ENCODE results near the gene POLR3H. TPM values are rescaled to one million over a fixed set of nuclear protein-coding genes. Genes with fewer than 3 reads are reported as not detected.

Gene POLR3H
- total RNA-seq, 1 donor from 2014 or later, result 39.0 TPM

- no peak for ATAC-seq
- no peaks in the 10 kb centered on the region for H3K27me3 ChIP-seq (ENCODE audit: low read depth)
- intact Hi-C loops (cut with DNase I), result no loop called here
- H3K9me3 ChIP-seq, result no peaks in the 10 kb centered on the region
- peaks cover 22% of the 10 kb centered on the region for H3K4me1 ChIP-seq
- TF ChIP-seq CTCF (IDR thresholded peaks at IDR 0.05), result no peak
- H3K36me3 ChIP-seq, result peaks cover 54% of the 10 kb centered on the region
- DNase-seq, result no peak
- no peak overlapping the region for H3K27ac ChIP-seq
- H3K4me3 ChIP-seq, result no peak overlapping the region
Measured at GRCh38 chr22:41584881-41585280, 40.6 kb upstream of the POLR3H start.

- H3K27ac ChIP-seq, result no peak overlapping the region
- no peaks in the 10 kb centered on the region for H3K27me3 ChIP-seq (ENCODE audit: low read depth)
- no peak for TF ChIP-seq CTCF (IDR thresholded peaks at IDR 0.05)
- intact Hi-C loops (cut with DNase I), result no loop called here
- peaks cover 76% of the 10 kb centered on the region for H3K36me3 ChIP-seq
- H3K4me1 ChIP-seq, result peaks cover 7% of the 10 kb centered on the region
- no peak for DNase-seq
- no peak for ATAC-seq
- H3K9me3 ChIP-seq, result no peaks in the 10 kb centered on the region
- no peak overlapping the region for H3K4me3 ChIP-seq
Measured at GRCh38 chr22:41582694-41583093, 38.4 kb upstream of the POLR3H start.

- TF ChIP-seq CTCF (IDR thresholded peaks at IDR 0.05), result no peak
- H3K36me3 ChIP-seq, result peaks cover 97% of the 10 kb centered on the region
- no peak overlapping the region for H3K4me3 ChIP-seq
- DNase-seq (no peak), ATAC-seq (no peak)
- H3K27ac ChIP-seq, result no peak overlapping the region
- H3K9me3 ChIP-seq, result no peaks in the 10 kb centered on the region
- H3K27me3 ChIP-seq (ENCODE audit: low read depth), result no peaks in the 10 kb centered on the region
- peaks cover 5% of the 10 kb centered on the region for H3K4me1 ChIP-seq
- intact Hi-C loops (cut with DNase I), result no loop called here
Measured at GRCh38 chr22:41579997-41580355, 35.7 kb upstream of the POLR3H start.

- peaks cover 94% of the 10 kb centered on the region for H3K36me3 ChIP-seq
- no peaks in the 10 kb centered on the region for H3K27me3 ChIP-seq (ENCODE audit: low read depth)
- no peak overlapping the region for H3K4me3 ChIP-seq
- intact Hi-C loops (cut with DNase I), result no loop called here
- no peak overlapping the region for H3K27ac ChIP-seq
- TF ChIP-seq CTCF (IDR thresholded peaks at IDR 0.05), result no peak
- no peaks in the 10 kb centered on the region for H3K9me3 ChIP-seq
- ATAC-seq (no peak), DNase-seq (no peak)
- peaks cover 5% of the 10 kb centered on the region for H3K4me1 ChIP-seq
Measured at GRCh38 chr22:41579297-41579996, 35.2 kb upstream of the POLR3H start.

- H3K4me1 ChIP-seq, result peaks cover 5% of the 10 kb centered on the region
- H3K9me3 ChIP-seq, result no peaks in the 10 kb centered on the region
- H3K27ac ChIP-seq, result no peak overlapping the region
- intact Hi-C loops (cut with DNase I), result no loop called here
- TF ChIP-seq CTCF (IDR thresholded peaks at IDR 0.05), result no peak
- ATAC-seq (no peak), DNase-seq (no peak)
- H3K36me3 ChIP-seq, result peaks cover 89% of the 10 kb centered on the region
- H3K27me3 ChIP-seq (ENCODE audit: low read depth), result no peaks in the 10 kb centered on the region
- no peak overlapping the region for H3K4me3 ChIP-seq
Measured at GRCh38 chr22:41578818-41579217, 34.5 kb upstream of the POLR3H start.
